Measurements from ENCODE around the gene FAAP100.

GRCh38 chr17:81549826-81550225 is 2.3 kb downstream of the FAAP100 start:
- no peak for TF ChIP-seq YY1 (IDR thresholded peaks at IDR 0.05; ENCODE audit: insufficient read depth, insufficient read length)
- TF ChIP-seq SUZ12 (IDR thresholded peaks at IDR 0.05; ENCODE audit: extremely low read depth, insufficient read depth, insufficient read length) = no peak
- TF ChIP-seq ZNF274 (IDR thresholded peaks at IDR 0.05; ENCODE audit: low read depth, low read length) = no peak
